Activated naive CD4-positive, alpha-beta T cell treated with anti-CD3 and anti-CD28 coated beads, Interleukin-2, amount 50 U/mL, for 24 hours (primary cell): ENCODE results near the gene KCNAB1.
"Not testable (repeated sequence)": the region's sequence is repeated elsewhere in the genome, so short reads cannot be mapped to it uniquely, and the experiment has no call there.

Experiments used
- H3K27ac Mint-ChIP-seq: one replicate; pipeline ENCODE4 v1.8.0; 2021; ENCODE audit warnings: mild to moderate bottlenecking, mixed read lengths
- H3K27me3 Mint-ChIP-seq: one replicate; pipeline ENCODE4 v1.8.0; 2021; ENCODE audit warnings: mixed read lengths
- H3K36me3 Mint-ChIP-seq: one replicate; pipeline ENCODE4 v1.8.0; 2021; ENCODE audit warnings: mixed read lengths
- H3K4me1 Mint-ChIP-seq: one replicate; pipeline ENCODE4 v1.8.0; 2021; ENCODE audit warnings: mixed read lengths
- H3K4me3 Mint-ChIP-seq: one replicate; pipeline ENCODE4 v1.8.0; 2021; ENCODE audit warnings: mild to moderate bottlenecking, mixed read lengths
- H3K9me3 Mint-ChIP-seq: one replicate; pipeline ENCODE4 v1.8.0; 2021; ENCODE audit warnings: mixed read lengths

The KCNAB1 gene

GRCh38 chr3:156183396-156183795, 63.0 kb downstream of the KCNAB1 start:
- no peak overlapping the region for H3K27ac Mint-ChIP-seq
- no peaks in the 10 kb centered on the region for H3K4me1 Mint-ChIP-seq
- no peak overlapping the region for H3K4me3 Mint-ChIP-seq
- H3K36me3 Mint-ChIP-seq, result no peaks in the 10 kb centered on the region
- no peaks in the 10 kb centered on the region for H3K27me3 Mint-ChIP-seq
- H3K9me3 Mint-ChIP-seq, result no peaks in the 10 kb centered on the region

- H3K4me3 Mint-ChIP-seq, result no peak overlapping the region
- no peaks in the 10 kb centered on the region for H3K36me3 Mint-ChIP-seq
- H3K4me1 Mint-ChIP-seq, result no peaks in the 10 kb centered on the region
- no peak overlapping the region for H3K27ac Mint-ChIP-seq
- H3K9me3 Mint-ChIP-seq, result no peaks in the 10 kb centered on the region
- no peaks in the 10 kb centered on the region for H3K27me3 Mint-ChIP-seq
These were observed 63.8 kb downstream of the KCNAB1 start for GRCh38 chr3:156184156-156184555.

DNA sequence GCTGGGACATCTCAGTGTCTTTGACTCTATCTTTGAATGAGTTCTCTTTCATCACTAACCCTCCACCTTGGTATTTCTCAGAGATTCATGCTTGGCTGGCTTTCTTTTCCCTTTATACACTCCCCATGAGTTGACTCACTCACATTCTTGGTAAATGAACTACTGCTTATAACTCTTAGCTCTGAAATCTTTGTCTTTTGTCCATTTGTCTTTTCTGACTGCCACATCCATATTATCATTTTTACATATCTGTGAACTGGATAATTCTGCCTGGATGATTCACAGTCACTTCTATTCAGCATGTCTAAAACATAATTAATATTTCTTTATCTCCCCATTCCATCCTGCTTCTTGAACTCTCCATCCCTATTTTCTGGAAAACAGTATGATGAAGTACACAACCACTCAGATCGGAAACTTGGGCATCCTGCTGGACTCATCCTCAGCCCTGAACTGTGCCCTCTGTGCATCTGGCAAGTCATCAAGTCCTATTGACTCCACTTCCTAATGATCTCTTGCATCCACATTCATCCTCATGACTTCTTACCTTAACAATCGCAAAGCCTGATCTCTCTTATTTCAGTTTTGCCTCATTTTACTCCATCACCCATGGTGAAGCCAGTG, 66.9 kb downstream of the KCNAB1 start:
- Mint-ChIP-seq H3K36me3 (no peaks in the 10 kb centered on the region), H3K9me3 (no peaks in the 10 kb centered on the region), H3K27ac (no peak overlapping the region), H3K4me1 (no peaks in the 10 kb centered on the region), H3K27me3 (no peaks in the 10 kb centered on the region), H3K4me3 (no peak overlapping the region)

DNA sequence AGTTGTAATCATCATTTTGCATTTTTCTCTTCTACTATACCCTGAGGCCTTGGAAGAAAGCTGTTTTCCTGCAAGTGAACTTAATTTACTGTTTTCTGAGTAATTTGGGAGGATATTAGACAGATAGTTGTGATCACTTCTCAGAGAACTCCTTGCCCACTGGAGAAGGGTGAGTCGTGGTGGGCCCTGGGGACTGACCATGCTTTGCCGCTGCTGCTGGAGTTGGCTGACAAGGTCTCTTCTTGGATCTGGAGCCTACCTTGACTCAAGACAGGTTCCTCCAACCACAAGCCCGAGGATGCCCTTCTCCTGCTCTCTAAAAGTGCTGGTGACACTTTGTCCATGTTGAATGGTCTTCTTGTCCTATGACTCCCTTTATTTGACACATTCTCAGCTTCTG, 68.4 kb downstream of the KCNAB1 start:
- Mint-ChIP-seq H3K27me3 (no peaks in the 10 kb centered on the region), H3K4me1 (no peaks in the 10 kb centered on the region), H3K36me3 (no peaks in the 10 kb centered on the region), H3K27ac (no peak overlapping the region), H3K9me3 (no peaks in the 10 kb centered on the region), H3K4me3 (no peak overlapping the region)

GRCh38 chr3:156189927-156190326, 69.5 kb downstream of the KCNAB1 start:
- Mint-ChIP-seq H3K9me3 (no peaks in the 10 kb centered on the region), H3K4me1 (no peaks in the 10 kb centered on the region), H3K27me3 (no peaks in the 10 kb centered on the region), H3K4me3 (no peak overlapping the region), H3K27ac (no peak overlapping the region), H3K36me3 (no peaks in the 10 kb centered on the region)

- H3K9me3 Mint-ChIP-seq, H3K4me1 Mint-ChIP-seq, H3K27ac Mint-ChIP-seq, H3K36me3 Mint-ChIP-seq, H3K4me3 Mint-ChIP-seq, H3K27me3 Mint-ChIP-seq: not testable (repeated sequence)
These were observed 74.6 kb downstream of the KCNAB1 start for GRCh38 chr3:156194945-156195344.

- H3K27me3 Mint-ChIP-seq, result peaks cover 13% of the 10 kb centered on the region
- H3K27ac Mint-ChIP-seq, H3K4me3 Mint-ChIP-seq, H3K9me3 Mint-ChIP-seq, H3K4me1 Mint-ChIP-seq, H3K36me3 Mint-ChIP-seq: not testable (repeated sequence)
These were observed 76.8 kb downstream of the KCNAB1 start for GRCh38 chr3:156197152-156197551.

DNA sequence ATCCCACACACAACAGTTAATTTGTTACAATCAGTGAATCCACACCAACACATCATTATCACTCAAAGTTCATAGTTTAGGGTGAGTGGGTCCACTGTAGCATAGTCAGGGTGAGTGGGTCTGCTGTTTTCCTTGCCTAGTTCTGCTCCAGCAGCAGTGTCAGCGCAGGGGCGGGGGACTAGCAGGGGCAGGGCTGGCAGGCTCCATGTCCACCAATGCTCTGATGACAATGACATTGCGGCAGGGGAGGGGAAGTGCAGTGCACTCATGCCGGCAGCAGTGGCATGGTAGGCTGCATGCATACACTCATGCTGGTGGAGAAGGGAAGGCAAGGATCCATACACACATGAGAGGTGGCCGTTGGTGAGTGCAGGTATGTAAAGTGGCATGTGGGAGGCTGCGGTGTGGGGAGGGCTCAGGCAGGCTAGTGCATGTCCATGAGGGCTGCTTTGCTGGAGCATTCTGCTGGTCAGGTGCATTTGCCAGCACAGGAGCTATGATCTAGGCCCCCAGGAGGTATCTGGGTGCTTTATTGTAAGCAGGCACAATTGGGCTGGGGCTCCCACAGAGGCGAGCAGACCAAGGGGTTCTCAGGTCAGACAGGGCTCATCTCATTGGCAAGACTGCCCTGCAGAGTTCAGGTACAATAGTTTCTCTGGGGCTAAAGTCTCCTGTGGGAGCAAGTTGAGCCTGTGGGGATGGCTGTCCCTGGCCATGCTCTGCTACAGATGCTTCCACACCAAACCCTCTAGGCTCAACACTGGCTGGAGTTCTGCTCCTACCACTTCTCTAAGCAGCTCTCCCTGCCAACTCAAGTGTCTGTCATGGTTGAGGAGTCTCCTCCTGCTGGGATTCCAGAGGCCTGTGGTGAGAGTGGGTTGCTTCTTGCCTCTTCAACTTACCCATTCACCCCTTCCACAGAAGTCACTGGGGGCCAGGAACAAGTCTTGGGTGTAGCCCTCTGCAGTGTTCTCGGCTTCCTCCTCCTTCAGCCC, 81.3 kb downstream of the KCNAB1 start:
- H3K36me3 Mint-ChIP-seq, result no peaks in the 10 kb centered on the region
- H3K4me1 Mint-ChIP-seq, result no peaks in the 10 kb centered on the region
- H3K27ac Mint-ChIP-seq, result no peak overlapping the region
- no peaks in the 10 kb centered on the region for H3K9me3 Mint-ChIP-seq
- H3K27me3 Mint-ChIP-seq, result peaks cover 16% of the 10 kb centered on the region
- H3K4me3 Mint-ChIP-seq, result no peak overlapping the region

DNA sequence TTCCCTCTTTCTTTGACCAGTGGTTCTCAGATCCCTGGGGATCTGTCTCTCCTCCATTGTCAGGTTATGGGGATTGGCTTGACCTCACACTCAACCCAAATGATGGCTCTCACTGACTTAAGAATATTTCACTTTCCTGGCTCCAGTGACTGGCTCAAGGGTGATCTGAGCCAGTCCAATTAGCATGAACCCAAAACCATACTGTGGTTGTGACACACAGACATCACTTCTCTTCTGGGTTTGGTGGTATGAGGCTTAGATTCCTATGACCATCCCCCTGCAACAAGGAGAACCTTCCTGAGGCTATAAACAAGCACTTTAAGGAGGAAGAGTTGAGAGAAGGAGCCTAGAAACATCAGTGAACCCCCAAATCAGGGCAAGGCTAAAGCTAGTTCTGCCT, 85.8 kb downstream of the KCNAB1 start:
- Mint-ChIP-seq H3K9me3 (no peaks in the 10 kb centered on the region), H3K4me1 (no peaks in the 10 kb centered on the region), H3K27me3 (peaks cover 15% of the 10 kb centered on the region), H3K36me3 (no peaks in the 10 kb centered on the region), H3K27ac (no peak overlapping the region), H3K4me3 (no peak overlapping the region)

GRCh38 chr3:156207802-156208685, 87.7 kb downstream of the KCNAB1 start:
- Mint-ChIP-seq H3K9me3 (no peaks in the 10 kb centered on the region), H3K4me1 (no peaks in the 10 kb centered on the region), H3K4me3 (no peak overlapping the region), H3K36me3 (no peaks in the 10 kb centered on the region), H3K27me3 (peaks cover 10% of the 10 kb centered on the region), H3K27ac (no peak overlapping the region)

- H3K36me3 Mint-ChIP-seq, result no peaks in the 10 kb centered on the region
- H3K4me3 Mint-ChIP-seq, result no peak overlapping the region
- no peaks in the 10 kb centered on the region for H3K4me1 Mint-ChIP-seq
- peaks cover 10% of the 10 kb centered on the region for H3K27me3 Mint-ChIP-seq
- no peaks in the 10 kb centered on the region for H3K9me3 Mint-ChIP-seq
- no peak overlapping the region for H3K27ac Mint-ChIP-seq
These were observed 89.4 kb downstream of the KCNAB1 start for GRCh38 chr3:156209631-156210335.

- peaks cover 15% of the 10 kb centered on the region for H3K27me3 Mint-ChIP-seq
- H3K36me3 Mint-ChIP-seq, result no peaks in the 10 kb centered on the region
- H3K4me3 Mint-ChIP-seq, result no peak overlapping the region
- no peaks in the 10 kb centered on the region for H3K9me3 Mint-ChIP-seq
- no peak overlapping the region for H3K27ac Mint-ChIP-seq
- no peaks in the 10 kb centered on the region for H3K4me1 Mint-ChIP-seq
These were observed 91.2 kb downstream of the KCNAB1 start for GRCh38 chr3:156211583-156211982.

DNA sequence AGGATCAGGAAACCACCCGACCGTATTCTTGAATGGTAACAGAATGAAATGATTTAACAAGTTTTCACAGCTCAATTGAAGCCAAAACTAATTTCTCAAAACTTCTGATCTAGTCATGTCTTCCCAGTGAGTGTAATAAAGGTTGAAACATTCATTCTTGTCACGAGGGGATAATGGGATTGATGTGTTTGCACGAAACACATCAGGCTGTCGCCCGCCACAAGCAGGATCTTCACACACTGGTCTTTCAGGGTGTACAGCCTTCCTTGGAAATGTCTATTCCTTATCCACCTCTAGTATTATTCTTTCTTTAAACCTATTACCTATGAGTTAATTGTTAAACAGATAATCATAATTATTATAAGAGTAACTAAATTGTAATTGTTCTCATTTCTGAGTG, 94.3 kb downstream of the KCNAB1 start:
- Mint-ChIP-seq H3K4me1 (no peaks in the 10 kb centered on the region), H3K27ac (no peak overlapping the region), H3K4me3 (no peak overlapping the region), H3K9me3 (no peaks in the 10 kb centered on the region), H3K36me3 (peaks cover 1% of the 10 kb centered on the region), H3K27me3 (peaks cover 16% of the 10 kb centered on the region)

GRCh38 chr3:156215751-156216150, 95.4 kb downstream of the KCNAB1 start:
- Mint-ChIP-seq H3K27me3 (peaks cover 20% of the 10 kb centered on the region), H3K4me3 (no peak overlapping the region), H3K36me3 (peaks cover 1% of the 10 kb centered on the region), H3K27ac (no peak overlapping the region), H3K9me3 (no peaks in the 10 kb centered on the region), H3K4me1 (no peaks in the 10 kb centered on the region)

GRCh38 chr3:156216216-156216615, 95.8 kb downstream of the KCNAB1 start:
- Mint-ChIP-seq H3K4me3 (no peak overlapping the region), H3K4me1 (no peaks in the 10 kb centered on the region), H3K36me3 (peaks cover 1% of the 10 kb centered on the region), H3K27me3 (peaks cover 21% of the 10 kb centered on the region), H3K27ac (no peak overlapping the region), H3K9me3 (no peaks in the 10 kb centered on the region)
